NB4 (cell line): ENCODE measurements around the gene GALNT17.

Experiments
- POLR2A ChIP-seq: IDR thresholded peaks from 2 replicates; pipeline ENCODE4 v1.6.1; 2011; ENCODE audit warnings: mild to moderate bottlenecking; ENCODE audit not compliant: insufficient read length; ENCODE audit errors: extremely low read depth
- TF ChIP-seq, protein P1 (sequence below): IDR thresholded peaks from one replicate; pipeline ENCODE4 v1.5.1; 2012; ENCODE audit warnings: low read depth, low read length
- TF ChIP-seq, protein P2 (sequence below): IDR thresholded peaks from 2 replicates; pipeline ENCODE4 v1.6.1; 2011; ENCODE audit warnings: low read depth, low read length

DNA sequence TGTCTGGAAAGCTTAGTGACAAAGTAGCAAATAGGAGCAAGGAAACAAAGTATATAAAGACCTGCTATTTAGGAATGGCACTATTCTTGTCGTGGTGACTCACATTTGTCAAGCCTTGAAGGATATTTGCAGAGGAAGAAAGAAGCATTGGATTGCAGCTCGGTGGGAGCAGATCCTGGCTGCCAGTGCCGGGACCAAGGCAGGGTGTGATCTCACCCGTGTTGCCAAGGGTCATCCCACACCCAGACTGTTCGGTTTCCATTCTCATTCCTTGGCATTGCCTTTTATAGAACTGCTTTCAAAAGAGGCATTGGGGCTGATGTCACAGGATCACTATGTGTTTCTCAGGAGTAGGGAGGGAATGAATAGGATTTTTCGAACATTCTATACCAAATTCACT, 176.2 kb downstream of the GALNT17 start:
- no peak for TF ChIP-seq POLR2A
- TF ChIP-seq, protein P1, sequence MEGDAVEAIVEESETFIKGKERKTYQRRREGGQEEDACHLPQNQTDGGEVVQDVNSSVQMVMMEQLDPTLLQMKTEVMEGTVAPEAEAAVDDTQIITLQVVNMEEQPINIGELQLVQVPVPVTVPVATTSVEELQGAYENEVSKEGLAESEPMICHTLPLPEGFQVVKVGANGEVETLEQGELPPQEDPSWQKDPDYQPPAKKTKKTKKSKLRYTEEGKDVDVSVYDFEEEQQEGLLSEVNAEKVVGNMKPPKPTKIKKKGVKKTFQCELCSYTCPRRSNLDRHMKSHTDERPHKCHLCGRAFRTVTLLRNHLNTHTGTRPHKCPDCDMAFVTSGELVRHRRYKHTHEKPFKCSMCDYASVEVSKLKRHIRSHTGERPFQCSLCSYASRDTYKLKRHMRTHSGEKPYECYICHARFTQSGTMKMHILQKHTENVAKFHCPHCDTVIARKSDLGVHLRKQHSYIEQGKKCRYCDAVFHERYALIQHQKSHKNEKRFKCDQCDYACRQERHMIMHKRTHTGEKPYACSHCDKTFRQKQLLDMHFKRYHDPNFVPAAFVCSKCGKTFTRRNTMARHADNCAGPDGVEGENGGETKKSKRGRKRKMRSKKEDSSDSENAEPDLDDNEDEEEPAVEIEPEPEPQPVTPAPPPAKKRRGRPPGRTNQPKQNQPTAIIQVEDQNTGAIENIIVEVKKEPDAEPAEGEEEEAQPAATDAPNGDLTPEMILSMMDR: no peak
- TF ChIP-seq, protein P2, sequence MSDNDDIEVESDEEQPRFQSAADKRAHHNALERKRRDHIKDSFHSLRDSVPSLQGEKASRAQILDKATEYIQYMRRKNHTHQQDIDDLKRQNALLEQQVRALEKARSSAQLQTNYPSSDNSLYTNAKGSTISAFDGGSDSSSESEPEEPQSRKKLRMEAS: no peak
